Measurements from ENCODE around the gene ADAP1.

The ADAP1 gene

DNA sequence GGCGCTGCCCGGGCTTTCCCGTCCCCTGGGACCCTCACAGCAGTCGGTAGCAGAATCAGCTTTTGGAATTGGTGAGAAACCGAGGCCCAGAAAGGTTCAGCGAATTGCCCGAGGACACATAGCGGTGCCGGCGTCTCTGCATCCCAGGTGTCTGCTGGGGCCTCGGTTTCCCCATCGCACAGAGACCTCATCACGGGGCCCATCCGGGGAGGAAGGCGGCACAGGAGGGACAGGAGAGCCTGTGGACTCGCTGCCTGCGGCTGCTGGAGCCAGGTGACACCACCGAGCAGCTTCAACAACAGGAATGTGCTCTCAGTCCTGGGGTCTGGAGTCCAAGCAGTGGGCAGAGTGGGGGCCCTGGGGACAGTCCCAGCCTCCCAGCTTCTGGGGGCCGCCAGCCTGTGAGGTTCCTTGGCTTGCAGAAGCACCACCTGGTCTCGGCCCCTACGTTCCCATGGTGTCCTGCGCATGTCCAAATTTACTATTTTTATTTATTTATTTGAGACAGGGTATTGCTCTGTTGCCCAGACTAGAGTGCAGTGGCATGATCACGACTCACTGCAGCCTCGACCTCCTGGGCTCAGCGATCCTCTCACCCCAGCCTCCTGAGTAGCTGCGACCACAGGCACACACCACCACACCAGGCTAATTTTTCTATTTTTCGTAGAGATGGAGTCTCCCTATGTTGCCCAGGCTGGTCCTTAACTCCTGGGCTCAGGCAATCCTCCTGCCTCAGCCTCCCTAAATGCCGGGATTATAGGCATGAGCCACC lies 21.4 kb upstream of the ADAP1 start:
- Histone ChIP-seq H2AK5ac (ENCODE audit: low read length) (peak overlapping the region; percentile 28), H2BK120ac (ENCODE audit: insufficient read depth, low read length, poor library complexity) (peak overlapping the region; percentile 75), H4K91ac (ENCODE audit: low read depth, low read length) (peak overlapping the region; percentile 88), H3K4me1 (ENCODE audit: control insufficient read depth in 1 of 2, insufficient read depth in 2 of 2, low read length in 2 of 2) (peaks cover 5 to 6% of the 10 kb centered on the region in 2 experiments), H2BK12ac (ENCODE audit: low read length) (peak overlapping the region; percentile 41), H3K79me1 (ENCODE audit: low read length) (peaks cover 8% of the 10 kb centered on the region), H3K36me3 (ENCODE audit: control insufficient read depth in 1 of 2, insufficient read depth in 2 of 2, low read length in 2 of 2) (peaks cover 10 to 18% of the 10 kb centered on the region in 2 experiments), H2BK5ac (ENCODE audit: low read depth, low read length, poor library complexity) (no peak overlapping the region), H3K9ac (ENCODE audit: low read length) (no peak overlapping the region), H3K4me3 (ENCODE audit: low read depth, low read length) (no peak overlapping the region), H4K8ac (ENCODE audit: low read depth, low read length) (peak overlapping the region; percentile 93), H3K14ac (ENCODE audit: low read length) (peak overlapping the region; percentile 63), H3K27ac (ENCODE audit: low read depth, low read length) (no peak overlapping the region), H3K9me3 (ENCODE audit: insufficient read depth, low read depth, low read length) (peaks cover 3% of the 10 kb centered on the region), H3K18ac (ENCODE audit: low read length) (peak overlapping the region; percentile 57), H3K4ac (ENCODE audit: low read depth, low read length) (peak overlapping the region; percentile 77), H4K12ac (ENCODE audit: low read depth, low read length) (peak overlapping the region; percentile 86), H3K79me2 (ENCODE audit: control insufficient read depth, insufficient read depth, low read length, poor library complexity) (peaks cover 9% of the 10 kb centered on the region), H2AFZ (ENCODE audit: insufficient read depth, low read length, poor library complexity) (peak overlapping the region; percentile 80), H3K27me3 (ENCODE audit: insufficient read depth, low read length) (no peaks in the 10 kb centered on the region), H3K23ac (ENCODE audit: low read length) (no peak overlapping the region), H3K4me2 (ENCODE audit: low read length) (peak overlapping the region; percentile 64)
- no CpG with 5 or more reads among the region's 28 CpGs for WGBS (ENCODE audit: extremely low coverage, insufficient coverage, insufficient read length)
- no peak for DNase-seq

DNA sequence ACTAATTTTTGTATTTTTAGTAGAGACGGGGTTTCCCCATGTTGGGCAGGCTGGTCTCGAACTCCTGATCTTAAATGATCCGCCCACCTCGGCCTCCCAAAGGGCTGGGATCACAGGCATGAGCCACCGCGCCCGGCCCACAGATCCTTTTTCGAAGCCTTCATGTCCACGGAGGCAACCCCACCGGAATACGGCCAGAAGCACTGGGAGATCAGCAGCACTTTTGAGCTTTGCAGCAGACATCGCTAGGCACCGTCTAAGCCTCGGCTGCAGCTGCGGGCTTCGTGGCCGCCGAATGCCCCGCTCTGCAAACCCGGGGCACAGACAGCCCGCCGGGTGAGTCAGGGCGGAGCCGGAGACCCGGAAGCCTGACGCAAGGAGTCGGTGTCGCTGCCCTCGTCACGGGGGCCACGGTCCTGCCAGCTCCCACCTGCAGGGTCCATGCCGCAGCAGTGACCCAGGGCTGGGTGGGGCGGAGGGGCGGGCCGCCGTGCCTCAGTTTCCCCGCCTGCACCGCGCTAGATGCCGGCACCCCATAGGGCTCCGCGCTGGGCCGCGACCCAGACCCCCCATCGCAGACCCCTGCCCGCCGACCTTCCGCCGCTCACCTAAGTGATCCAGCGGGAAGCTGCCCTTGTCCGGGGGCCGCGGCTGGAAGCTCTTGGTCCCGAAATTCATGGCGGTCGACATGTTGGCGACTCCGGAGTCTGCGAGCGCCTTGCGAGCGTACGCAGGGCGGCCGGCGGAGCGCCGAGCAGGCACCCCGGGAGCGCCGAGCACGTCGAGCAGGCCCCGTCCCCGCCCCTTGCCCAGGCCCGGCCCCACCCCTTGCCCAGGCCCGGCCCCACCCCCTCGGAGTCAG lies 20.6 kb upstream of the ADAP1 start, which contains the start of gene COX19:
Gene COX19 (minus strand): TSS at position 730 of the 862 bp plus-strand sequence. CDS start 40 bp downstream, at position 690.
- no peak within 1 kb of the TSS for H3K23ac ChIP-seq (ENCODE audit: low read length)
- H2AK5ac ChIP-seq (ENCODE audit: low read length), result peak within 1 kb of the TSS; percentile 57
- DNase-seq, result peak; percentile 81 to 88
- peak within 1 kb of the TSS; percentile 95 for H4K91ac ChIP-seq (ENCODE audit: low read depth, low read length)
- peak within 1 kb of the TSS; percentile 72 for H3K4me2 ChIP-seq (ENCODE audit: low read length)
- peak within 1 kb of the TSS; percentile 90 for H3K14ac ChIP-seq (ENCODE audit: low read length)
- WGBS (ENCODE audit: extremely low coverage, insufficient coverage, insufficient read length), result no CpG with 5 or more reads among the region's 78 CpGs
- peak within 1 kb of the TSS; percentile 95 for H3K4ac ChIP-seq (ENCODE audit: low read depth, low read length)
- H3K79me1 ChIP-seq (ENCODE audit: low read length), result peaks cover 8% of the 10 kb centered on the region
- peak within 1 kb of the TSS; percentile 92 for H4K12ac ChIP-seq (ENCODE audit: low read depth, low read length)
- H3K18ac ChIP-seq (ENCODE audit: low read length), result peak within 1 kb of the TSS; percentile 95
- peak within 1 kb of the TSS; percentile 70 for H3K27ac ChIP-seq (ENCODE audit: low read depth, low read length)
- peaks cover 17 to 22% of the 10 kb centered on the region in 2 experiments for H3K36me3 ChIP-seq (ENCODE audit: control insufficient read depth in 1 of 2, insufficient read depth in 2 of 2, low read length in 2 of 2)
- peaks cover 3% of the 10 kb centered on the region for H3K9me3 ChIP-seq (ENCODE audit: insufficient read depth, low read depth, low read length)
- peaks cover 5 to 6% of the 10 kb centered on the region in 2 experiments for H3K4me1 ChIP-seq (ENCODE audit: control insufficient read depth in 1 of 2, insufficient read depth in 2 of 2, low read length in 2 of 2)
- H3K4me3 ChIP-seq (ENCODE audit: low read depth, low read length), result peak within 1 kb of the TSS; percentile 99
- peak within 1 kb of the TSS; percentile 95 for H4K8ac ChIP-seq (ENCODE audit: low read depth, low read length)
- H2BK5ac ChIP-seq (ENCODE audit: low read depth, low read length, poor library complexity), result peak within 1 kb of the TSS; percentile 78
- no peaks in the 10 kb centered on the region for H3K27me3 ChIP-seq (ENCODE audit: insufficient read depth, low read length)
- H3K9ac ChIP-seq (ENCODE audit: low read length), result peak within 1 kb of the TSS; percentile 94
- peak within 1 kb of the TSS; percentile 81 for H2BK120ac ChIP-seq (ENCODE audit: insufficient read depth, low read length, poor library complexity)
- H2AFZ ChIP-seq (ENCODE audit: insufficient read depth, low read length, poor library complexity), result peak within 1 kb of the TSS; percentile 98
- peaks cover 9% of the 10 kb centered on the region for H3K79me2 ChIP-seq (ENCODE audit: control insufficient read depth, insufficient read depth, low read length, poor library complexity)
- peak within 1 kb of the TSS; percentile 41 for H2BK12ac ChIP-seq (ENCODE audit: low read length)

- Histone ChIP-seq H2AK5ac (ENCODE audit: low read length) (no peak overlapping the region), H3K14ac (ENCODE audit: low read length) (no peak overlapping the region), H3K9ac (ENCODE audit: low read length) (no peak overlapping the region), H3K79me1 (ENCODE audit: low read length) (peaks cover 8% of the 10 kb centered on the region), H3K27me3 (ENCODE audit: insufficient read depth, low read length) (no peaks in the 10 kb centered on the region), H4K8ac (ENCODE audit: low read depth, low read length) (no peak overlapping the region), H2BK12ac (ENCODE audit: low read length) (no peak overlapping the region), H3K18ac (ENCODE audit: low read length) (no peak overlapping the region), H3K4me2 (ENCODE audit: low read length) (peak overlapping the region; percentile 72), H3K27ac (ENCODE audit: low read depth, low read length) (no peak overlapping the region), H3K4ac (ENCODE audit: low read depth, low read length) (peak overlapping the region; percentile 80), H3K4me3 (ENCODE audit: low read depth, low read length) (no peak overlapping the region), H3K23ac (ENCODE audit: low read length) (no peak overlapping the region), H4K12ac (ENCODE audit: low read depth, low read length) (no peak overlapping the region), H2BK120ac (ENCODE audit: insufficient read depth, low read length, poor library complexity) (no peak overlapping the region), H4K91ac (ENCODE audit: low read depth, low read length) (no peak overlapping the region), H3K36me3 (ENCODE audit: control insufficient read depth in 1 of 2, insufficient read depth in 2 of 2, low read length in 2 of 2) (peaks cover 25 to 31% of the 10 kb centered on the region in 2 experiments), H3K4me1 (ENCODE audit: control insufficient read depth in 1 of 2, insufficient read depth in 2 of 2, low read length in 2 of 2) (peaks cover 5 to 6% of the 10 kb centered on the region in 2 experiments), H3K79me2 (ENCODE audit: control insufficient read depth, insufficient read depth, low read length, poor library complexity) (peaks cover 9% of the 10 kb centered on the region), H2BK5ac (ENCODE audit: low read depth, low read length, poor library complexity) (no peak overlapping the region), H2AFZ (ENCODE audit: insufficient read depth, low read length, poor library complexity) (no peak overlapping the region), H3K9me3 (ENCODE audit: insufficient read depth, low read depth, low read length) (peaks cover 3% of the 10 kb centered on the region)
- DNase-seq, result peak in 1 of 2 donors; percentile 40
- WGBS (ENCODE audit: extremely low coverage, insufficient coverage, insufficient read length), result no CpG with 5 or more reads among the region's 7 CpGs
Observed at GRCh38 chr7:974172-974571, 19.7 kb upstream of the ADAP1 start.

GRCh38 chr7:973312-973711 lies 18.8 kb upstream of the ADAP1 start:
- Histone ChIP-seq H3K4me3 (ENCODE audit: low read depth, low read length) (no peak overlapping the region), H3K9me3 (ENCODE audit: insufficient read depth, low read depth, low read length) (no peaks in the 10 kb centered on the region), H3K14ac (ENCODE audit: low read length) (no peak overlapping the region), H2BK12ac (ENCODE audit: low read length) (no peak overlapping the region), H3K4me1 (ENCODE audit: control insufficient read depth in 1 of 2, insufficient read depth in 2 of 2, low read length in 2 of 2) (peaks cover 5 to 6% of the 10 kb centered on the region in 2 experiments), H3K4me2 (ENCODE audit: low read length) (no peak overlapping the region), H4K12ac (ENCODE audit: low read depth, low read length) (no peak overlapping the region), H3K27ac (ENCODE audit: low read depth, low read length) (no peak overlapping the region), H2BK120ac (ENCODE audit: insufficient read depth, low read length, poor library complexity) (no peak overlapping the region), H3K9ac (ENCODE audit: low read length) (no peak overlapping the region), H3K79me2 (ENCODE audit: control insufficient read depth, insufficient read depth, low read length, poor library complexity) (peaks cover 9% of the 10 kb centered on the region), H2AFZ (ENCODE audit: insufficient read depth, low read length, poor library complexity) (no peak overlapping the region), H3K23ac (ENCODE audit: low read length) (no peak overlapping the region), H3K27me3 (ENCODE audit: insufficient read depth, low read length) (no peaks in the 10 kb centered on the region), H2AK5ac (ENCODE audit: low read length) (no peak overlapping the region), H3K4ac (ENCODE audit: low read depth, low read length) (no peak overlapping the region), H2BK5ac (ENCODE audit: low read depth, low read length, poor library complexity) (no peak overlapping the region), H4K8ac (ENCODE audit: low read depth, low read length) (no peak overlapping the region), H3K18ac (ENCODE audit: low read length) (no peak overlapping the region), H3K79me1 (ENCODE audit: low read length) (peaks cover 8% of the 10 kb centered on the region), H4K91ac (ENCODE audit: low read depth, low read length) (no peak overlapping the region), H3K36me3 (ENCODE audit: control insufficient read depth in 1 of 2, insufficient read depth in 2 of 2, low read length in 2 of 2) (peaks cover 31 to 38% of the 10 kb centered on the region in 2 experiments)
- WGBS (ENCODE audit: extremely low coverage, insufficient coverage, insufficient read length), result no CpG with 5 or more reads among the region's 9 CpGs
- DNase-seq, result no peak
